Inferior parietal cortex (tissue), 1 donor: ENCODE data around the gene MYMX.
A peak's percentile ranks its signal among the peaks of the same experiment; 100 is the strongest.
"Not testable (repeated sequence)": the region's sequence is repeated elsewhere in the genome, so short reads cannot be mapped to it uniquely, and the experiment has no call there.

Experiments
- DNase-seq: peaks from one replicate; pipeline ENCODE4 v3.0.0-alpha.2; 2016; ENCODE audit errors: extremely low spot score

The MYMX gene

GRCh38 chr6:44219815-44220784 lies 3.4 kb downstream of the MYMX start:
- DNase-seq, result no peak

- no peak for DNase-seq
Observed at GRCh38 chr6:44220913-44221290, 4.2 kb downstream of the MYMX start.

GRCh38 chr6:44221291-44221960 lies 4.7 kb downstream of the MYMX start:
- DNase-seq, result peak; percentile 63

- no peak for DNase-seq
Observed at GRCh38 chr6:44221961-44222335, 5.2 kb downstream of the MYMX start.

GRCh38 chr6:44222486-44223318 lies 6.0 kb downstream of the MYMX start:
- DNase-seq, result peak; percentile 22

GRCh38 chr6:44223319-44224028 lies 6.7 kb downstream of the MYMX start, which contains the start of gene SLC29A1:
TSS of gene SLC29A1 (plus strand) at chr6:44223595. CDS start at chr6:44227314, 3,719 bp downstream.
- peak; percentile 38 for DNase-seq

- DNase-seq, result no peak
Observed at GRCh38 chr6:44224029-44224964, 7.6 kb downstream of the MYMX start.

GRCh38 chr6:44224965-44225305 lies 8.2 kb downstream of the MYMX start:
- no peak for DNase-seq

GRCh38 chr6:44225579-44226325 lies 9.0 kb downstream of the MYMX start:
- DNase-seq, result no peak

GRCh38 chr6:44226368-44227147 lies 9.8 kb downstream of the MYMX start:
- no peak for DNase-seq

- no peak for DNase-seq
Observed at GRCh38 chr6:44227148-44227793, 10.5 kb downstream of the MYMX start.

- DNase-seq, result no peak
Observed at GRCh38 chr6:44228031-44228430, 11.3 kb downstream of the MYMX start.

- DNase-seq, result no peak
Observed at GRCh38 chr6:44228433-44228832, 11.7 kb downstream of the MYMX start.

- DNase-seq, result no peak
Observed at GRCh38 chr6:44228836-44229235, 12.1 kb downstream of the MYMX start.

- DNase-seq, result no peak
Observed at GRCh38 chr6:44229376-44230033, 12.8 kb downstream of the MYMX start.

GRCh38 chr6:44230034-44230675 lies 13.4 kb downstream of the MYMX start:
- no peak for DNase-seq

- not testable (repeated sequence) for DNase-seq
Observed at GRCh38 chr6:44231426-44231825, 14.7 kb downstream of the MYMX start.
